Transverse colon (tissue), 4 donors: ENCODE measurements around the gene PKIG.

Experiments
- CTCF ChIP-seq, 5 experiments: fragments of 200-600 bp in 3 of 5; fragments of 450-650 bp in 2 of 5; sonication (generic) in 3 of 5; IDR thresholded peaks; 1 replicate in 2 of 5; 2 replicates in 3 of 5; pipeline ENCODE4 v1.5.1; 2016 to 2017; ENCODE audit warnings: antibody characterized with exemption in 5 of 5, inconsistent platforms in 3 of 5, mild to moderate bottlenecking in 2 of 5, moderate library complexity in 1 of 5
- POLR2A ChIP-seq: fragments of 450-650 bp; IDR thresholded peaks from one replicate; pipeline ENCODE4 v1.6.1; 2016; ENCODE audit warnings: antibody characterized with exemption, mild to moderate bottlenecking, moderate library complexity
- POLR2AphosphoS5 ChIP-seq, 3 donors: sonication (generic); formaldehyde crosslinking; IDR thresholded peaks; one replicate each; pipeline ENCODE4 v1.6.1; 2016; ENCODE audit warnings: antibody characterized with exemption in 3 of 3

- TF ChIP-seq POLR2A (no peak), CTCF (IDR thresholded peaks at IDR 0.05) (no peak), POLR2AphosphoS5 (IDR thresholded peaks at IDR 0.05) (no peak)
Observed at GRCh38 chr20:44633872-44634600, 51.7 kb downstream of the PKIG start.
